NCI-H2196 treated with DMSO at 0.1 percent for 48 hours (cell line): ENCODE measurements around the gene TOR3A.
A peak's percentile ranks its signal among the peaks of the same experiment; 100 is the strongest.
"Not testable (repeated sequence)": the region's sequence is repeated elsewhere in the genome, so short reads cannot be mapped to it uniquely, and the experiment has no call there.

Experiments
- DNase-seq: peaks from one replicate; lab custom pipeline; 2025; ENCODE audit not compliant: unreplicated experiment; lab: John Stamatoyannopoulos, UW

The TOR3A gene

DNA sequence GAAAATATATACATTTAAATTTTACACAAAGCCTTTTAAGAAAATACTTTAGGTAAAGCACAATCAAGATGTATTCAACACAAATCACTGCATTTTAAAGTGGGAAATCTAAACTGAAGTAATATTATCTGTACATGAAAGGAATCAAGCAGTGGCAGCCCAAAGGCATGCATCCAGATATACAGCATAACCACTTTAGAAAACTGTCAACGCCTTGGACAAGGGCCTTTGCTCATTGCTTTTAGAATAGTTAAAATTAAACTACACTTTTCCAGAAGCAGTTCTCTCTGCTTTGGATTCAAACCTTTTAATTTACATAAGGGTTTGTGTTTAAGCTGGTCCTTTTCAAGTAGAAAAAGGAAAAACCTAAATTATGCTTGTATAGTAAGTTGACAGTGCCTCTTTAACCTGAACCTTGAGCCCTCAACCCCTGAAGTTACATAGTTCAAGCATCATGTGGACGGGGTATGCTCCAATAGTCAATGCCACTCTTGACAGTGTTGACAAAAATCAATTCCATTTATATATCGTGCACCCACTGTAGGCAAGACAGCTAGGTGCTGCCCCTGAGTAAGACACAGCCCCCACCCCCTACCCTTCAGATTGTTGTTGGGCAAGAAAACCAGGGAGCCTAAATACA lies 22.9 kb downstream of the TOR3A start:
- no peak for DNase-seq

DNA sequence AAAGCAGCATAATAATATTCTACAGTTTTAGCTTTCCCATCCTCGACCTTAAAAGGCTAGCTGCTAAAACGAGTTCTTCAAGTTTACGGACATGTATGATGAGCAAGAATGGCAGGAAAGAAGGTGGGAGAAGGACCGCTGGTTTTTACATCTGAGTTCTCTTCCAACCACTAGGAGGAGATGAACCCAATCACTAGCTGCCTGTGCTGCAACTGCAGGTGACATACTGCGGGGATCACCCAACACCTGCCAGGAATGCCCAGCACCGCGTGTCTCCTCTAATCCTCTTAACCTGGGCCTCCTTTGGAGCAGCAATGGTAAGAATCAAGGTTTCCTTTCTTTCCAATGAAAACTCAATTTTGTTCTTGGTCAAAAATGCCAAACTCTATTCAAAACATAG lies 23.5 kb downstream of the TOR3A start:
- DNase-seq, result no peak

DNA sequence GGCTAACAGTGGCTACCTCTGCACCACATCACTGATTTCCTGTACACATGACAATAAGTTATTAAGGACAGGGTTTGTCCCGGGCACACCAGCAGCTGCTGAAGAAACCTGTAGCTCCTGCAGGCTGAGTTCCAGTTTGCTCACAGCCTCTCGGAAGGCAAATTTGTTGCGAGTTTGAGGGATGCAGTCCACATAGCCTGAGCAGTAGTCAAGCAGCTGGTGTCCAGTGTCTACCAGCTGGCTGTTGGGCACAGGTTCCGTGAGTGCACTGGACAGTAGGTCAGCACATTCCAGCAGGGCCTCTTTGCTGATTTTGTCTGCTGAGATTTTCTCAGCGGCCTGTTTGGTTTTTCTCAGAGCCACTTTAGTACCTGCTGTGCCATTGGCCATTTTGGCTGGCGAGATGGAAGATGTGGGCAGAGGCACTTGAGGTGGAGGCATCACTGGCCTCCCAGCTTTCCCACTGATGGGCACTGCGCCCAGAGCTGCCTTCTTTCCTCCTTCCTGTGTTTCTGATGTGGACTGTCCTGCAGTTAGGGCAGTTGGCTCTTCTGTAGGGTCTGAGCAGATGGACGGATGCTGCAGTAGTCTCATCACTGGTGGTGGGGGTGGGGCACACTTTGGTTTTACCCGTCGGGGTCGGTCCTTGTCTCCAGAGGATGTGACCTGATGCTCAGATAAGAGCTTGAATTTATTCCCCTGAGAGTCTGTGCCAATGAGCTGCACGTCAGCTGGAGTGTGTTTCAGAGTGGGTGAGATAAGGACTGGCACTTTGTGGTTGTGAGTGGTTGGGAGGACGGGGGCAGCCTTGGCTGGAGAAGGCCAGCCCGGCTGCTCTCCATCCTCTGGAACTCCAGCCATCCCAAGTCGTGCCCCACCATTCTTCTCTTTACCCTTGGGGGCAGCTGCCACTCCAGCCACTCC lies 26.1 kb downstream of the TOR3A start:
- no peak for DNase-seq

DNA sequence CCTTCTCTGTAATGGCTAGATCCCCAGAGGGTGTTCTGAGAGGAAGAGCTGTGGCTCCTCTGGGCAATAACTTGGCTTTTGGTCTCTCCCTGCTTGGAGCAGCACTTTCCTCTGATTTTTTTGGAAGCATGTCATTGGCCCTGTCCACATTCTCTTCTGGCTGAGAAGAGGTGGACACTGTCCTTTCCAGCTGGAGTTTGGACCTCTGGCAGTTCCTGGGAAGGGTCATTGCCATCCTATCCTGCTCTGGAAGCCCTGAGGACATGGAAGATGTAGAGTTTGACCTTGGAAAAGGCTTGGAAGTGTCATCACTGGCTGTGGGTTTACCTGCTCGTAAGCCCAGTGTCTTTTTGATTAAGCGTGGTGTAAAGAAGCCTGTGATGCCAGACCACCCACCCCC lies 26.8 kb downstream of the TOR3A start:
- no peak for DNase-seq

DNA sequence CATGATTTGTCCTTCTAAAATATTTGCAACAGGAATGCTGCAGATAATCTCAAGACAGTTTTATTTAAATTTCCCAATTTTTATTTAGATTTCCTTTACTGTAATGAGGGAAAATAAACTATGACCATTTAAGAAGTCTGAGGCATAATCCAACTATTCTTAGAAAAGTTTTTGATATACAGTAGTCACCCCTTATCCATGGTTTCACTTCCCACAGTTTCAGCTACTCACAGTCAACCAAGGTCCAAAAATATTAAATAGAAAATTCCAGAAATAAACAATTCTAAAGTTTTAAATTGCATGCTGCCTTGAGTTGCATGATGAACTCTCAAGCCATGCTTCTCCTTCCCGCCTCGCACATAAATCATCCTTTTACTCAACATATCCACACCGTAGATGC lies 33.3 kb downstream of the TOR3A start:
- no peak for DNase-seq

DNA sequence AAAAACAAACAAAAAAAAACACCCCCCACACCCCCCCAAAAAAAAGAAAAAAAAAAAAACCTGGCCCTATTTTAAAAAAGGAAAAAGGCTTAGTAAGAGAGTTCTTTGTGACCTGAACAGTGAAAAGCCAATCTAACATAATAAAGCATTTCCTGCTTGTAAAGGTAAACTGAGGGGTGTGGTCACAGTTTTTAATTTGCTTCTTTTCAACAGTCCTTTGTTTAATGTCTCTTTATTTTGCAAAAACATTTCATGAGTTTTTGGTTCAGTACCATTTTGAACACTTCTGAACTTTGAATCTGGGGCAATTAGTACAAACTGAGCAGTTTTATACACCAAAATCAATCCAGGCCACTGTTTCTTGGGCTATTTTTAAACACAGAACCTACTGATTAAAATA lies 37.6 kb downstream of the TOR3A start:
- no peak for DNase-seq

DNA sequence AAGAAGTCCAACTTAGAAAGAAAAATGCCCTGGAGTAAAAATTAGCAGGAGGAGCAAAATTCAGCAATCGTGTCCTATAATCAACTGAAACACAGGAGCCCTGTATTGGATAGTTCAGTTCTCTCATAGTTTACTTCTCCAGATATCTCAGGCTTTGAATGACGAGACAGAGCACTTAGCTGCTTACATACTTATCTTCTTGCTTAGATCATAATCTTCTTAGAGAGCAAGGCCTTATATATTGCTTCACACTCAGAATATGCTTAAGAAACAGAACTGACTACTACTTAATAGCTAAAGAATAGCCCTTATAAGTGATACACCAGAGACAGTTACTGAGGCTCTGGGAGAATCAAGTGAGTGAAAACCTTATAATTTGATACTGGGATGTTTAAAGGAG lies 38.9 kb downstream of the TOR3A start:
- no peak for DNase-seq

DNA sequence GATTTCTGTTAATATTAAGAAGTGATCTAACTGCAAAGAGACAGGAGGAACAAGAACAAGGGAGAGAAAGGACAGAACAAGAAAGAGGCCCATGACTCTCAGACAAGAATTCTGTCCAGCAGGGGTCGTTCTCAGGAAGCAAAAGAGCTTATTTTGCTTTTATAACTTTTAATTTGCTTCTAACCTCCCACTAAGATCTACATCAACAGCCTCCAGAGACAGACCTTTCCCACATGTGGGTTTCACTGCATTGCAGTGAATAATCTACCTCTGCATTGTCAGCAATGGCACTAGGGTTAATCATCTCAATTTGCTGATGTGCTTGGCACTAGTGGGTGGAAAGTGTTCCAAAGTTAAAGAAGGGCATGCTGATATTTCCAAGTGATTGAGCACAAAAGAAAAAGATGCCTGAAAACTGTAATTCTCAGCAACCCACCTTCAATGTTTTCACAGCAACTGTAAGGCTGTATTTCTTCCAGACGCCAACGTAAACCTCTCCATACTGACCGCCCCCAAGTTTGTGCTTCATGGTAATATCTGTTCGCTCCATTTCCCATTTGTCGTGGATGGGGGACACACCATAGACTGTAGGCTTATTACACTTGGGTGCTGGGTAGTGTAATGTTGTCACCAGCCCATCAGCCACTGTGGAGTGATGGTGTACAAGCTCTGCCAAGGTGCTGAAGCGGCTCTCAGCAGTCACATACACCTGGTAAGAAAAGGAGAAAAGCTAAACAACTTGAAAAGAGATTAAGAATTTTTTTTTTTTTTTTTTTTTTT lies 39.5 kb downstream of the TOR3A start:
- DNase-seq, result no peak

DNA sequence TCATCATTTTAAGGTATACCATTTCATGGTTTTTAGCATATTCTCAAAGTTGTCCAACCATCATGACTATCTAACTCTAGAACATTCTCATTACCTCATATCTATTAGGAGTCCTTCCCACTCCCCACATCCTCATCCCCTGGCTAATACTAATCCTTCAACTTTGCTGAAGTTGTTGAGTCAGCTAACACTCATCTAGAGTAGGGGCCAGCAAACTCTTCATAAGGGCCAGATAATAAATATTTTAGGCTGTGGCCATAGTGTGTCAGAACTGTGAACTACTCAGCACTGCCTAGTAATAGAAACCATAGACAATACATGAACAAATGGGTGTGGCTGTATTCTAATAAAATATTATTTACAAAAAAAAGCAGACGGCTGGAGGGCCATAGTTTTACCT lies 43.0 kb downstream of the TOR3A start:
- no peak for DNase-seq

DNA sequence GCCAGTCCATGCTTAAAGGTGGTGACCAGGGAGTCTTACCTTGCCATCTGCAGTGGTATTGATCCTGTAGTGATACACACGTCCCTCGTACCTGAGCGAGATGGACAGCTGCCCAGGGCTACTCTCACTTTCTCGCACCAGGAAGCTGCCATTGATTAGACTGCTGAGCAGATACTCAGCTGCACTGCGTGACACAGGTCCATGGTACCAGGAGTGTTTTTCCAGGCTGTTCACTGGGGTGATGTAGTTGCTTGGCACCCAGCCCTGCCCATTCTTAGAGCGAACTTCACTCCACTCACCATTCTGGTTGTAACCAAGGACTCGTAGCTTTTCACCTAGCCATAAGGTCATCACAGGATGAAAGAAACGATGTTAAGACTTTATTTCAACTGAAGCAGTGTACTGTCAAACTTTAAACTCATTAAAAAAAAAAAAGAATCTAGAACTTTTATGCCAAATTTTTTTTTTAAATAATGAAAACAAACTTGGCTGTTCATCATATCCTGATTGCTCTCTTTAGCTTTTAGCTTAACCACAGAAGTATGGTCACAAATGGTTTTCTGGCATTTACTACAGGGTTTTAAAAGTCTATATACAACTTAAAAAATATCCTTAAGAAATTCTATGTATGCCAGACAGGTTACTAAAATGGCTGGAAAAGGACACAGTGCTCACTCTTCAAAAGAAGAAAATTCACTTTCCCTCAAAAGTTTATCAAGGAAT lies 44.6 kb downstream of the TOR3A start:
- DNase-seq, result no peak

DNA sequence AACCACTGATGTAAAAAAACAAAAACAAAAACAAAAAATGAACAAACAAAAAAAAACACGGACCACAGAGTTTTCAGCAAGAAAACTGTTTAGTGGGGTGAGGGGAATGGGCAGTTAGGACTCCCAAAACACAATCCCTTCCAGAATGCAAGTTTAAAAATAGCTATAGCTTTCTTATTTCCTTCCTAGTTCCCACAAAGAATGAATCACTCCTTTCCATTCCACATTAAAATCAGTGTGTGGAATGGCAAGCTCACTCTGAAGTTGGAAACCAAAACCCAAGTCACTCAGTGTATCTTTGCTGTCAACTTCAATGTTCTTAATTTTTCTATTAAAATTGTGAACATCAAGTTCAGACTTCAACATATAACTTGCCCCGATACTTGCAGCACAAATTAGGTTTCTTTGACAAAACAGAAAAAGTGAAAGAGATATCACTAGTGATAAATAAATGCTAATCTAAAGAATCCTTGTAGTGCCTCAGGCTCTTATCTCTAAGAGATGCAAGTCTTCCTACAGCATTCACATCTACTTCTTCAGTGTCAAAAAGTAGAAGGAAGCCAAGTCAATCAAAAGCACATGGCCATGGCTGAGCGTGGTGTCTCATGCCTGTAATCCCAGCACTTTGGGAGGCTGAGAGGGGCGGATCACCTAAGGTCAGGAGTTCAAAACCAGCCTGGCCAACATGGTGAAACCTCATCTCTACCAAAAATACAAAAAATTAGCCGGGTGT lies 45.5 kb downstream of the TOR3A start:
- no peak for DNase-seq

DNA sequence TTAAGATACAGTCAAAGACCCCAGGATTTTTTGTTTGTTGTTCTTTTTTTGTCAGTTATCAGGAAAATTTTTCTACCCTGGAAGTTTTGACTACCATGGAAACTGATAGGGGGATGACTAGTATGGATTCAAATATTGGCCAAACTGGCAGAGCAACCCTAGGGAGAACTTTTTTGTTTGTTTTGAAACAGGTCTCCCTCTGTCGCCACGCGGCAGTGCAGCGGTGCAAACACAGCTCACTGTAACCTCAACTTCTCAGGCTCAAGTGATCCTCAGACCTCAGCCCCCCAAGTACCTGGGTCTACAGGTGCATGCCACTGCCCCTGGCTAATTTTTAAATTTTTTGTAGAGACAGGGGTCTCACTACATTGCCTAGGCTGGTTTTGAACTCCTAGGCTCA lies 46.6 kb downstream of the TOR3A start:
- DNase-seq, result no peak

DNA sequence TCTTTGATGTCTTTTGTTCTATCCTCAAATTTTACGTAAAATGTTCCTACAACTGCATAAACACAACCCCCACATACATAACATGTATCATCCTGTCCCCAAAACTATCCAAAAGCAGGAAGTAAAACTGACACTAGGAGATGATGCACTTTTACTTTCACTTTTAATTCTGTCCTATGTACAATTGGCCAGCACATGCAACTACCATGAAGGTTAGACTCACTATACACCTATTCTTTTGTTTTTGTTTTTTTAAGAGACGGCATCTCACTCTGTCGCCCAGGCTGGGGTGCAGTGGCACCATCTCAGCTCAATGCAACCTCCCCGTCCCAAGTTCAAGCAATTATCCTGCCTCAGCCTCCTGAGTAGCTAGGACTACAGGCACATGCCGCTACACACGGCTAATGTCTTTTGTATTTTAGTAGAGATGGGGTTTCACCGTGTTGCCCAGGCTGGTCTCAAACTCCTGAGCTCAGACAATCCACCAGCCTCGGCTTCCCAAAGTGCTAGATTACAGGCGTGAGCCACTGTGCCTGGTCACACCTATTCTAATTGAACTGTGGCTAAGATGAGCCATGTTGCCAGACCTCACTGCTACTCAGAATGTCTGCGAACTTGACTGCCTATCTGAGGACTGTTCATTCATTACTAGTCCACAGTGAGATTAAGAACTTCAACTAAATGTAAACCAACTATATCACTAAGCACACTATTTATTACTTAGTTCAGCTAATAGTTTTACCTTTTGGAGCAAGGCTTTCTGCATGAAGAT lies 48.0 kb downstream of the TOR3A start:
- DNase-seq, result peak; percentile 21

DNA sequence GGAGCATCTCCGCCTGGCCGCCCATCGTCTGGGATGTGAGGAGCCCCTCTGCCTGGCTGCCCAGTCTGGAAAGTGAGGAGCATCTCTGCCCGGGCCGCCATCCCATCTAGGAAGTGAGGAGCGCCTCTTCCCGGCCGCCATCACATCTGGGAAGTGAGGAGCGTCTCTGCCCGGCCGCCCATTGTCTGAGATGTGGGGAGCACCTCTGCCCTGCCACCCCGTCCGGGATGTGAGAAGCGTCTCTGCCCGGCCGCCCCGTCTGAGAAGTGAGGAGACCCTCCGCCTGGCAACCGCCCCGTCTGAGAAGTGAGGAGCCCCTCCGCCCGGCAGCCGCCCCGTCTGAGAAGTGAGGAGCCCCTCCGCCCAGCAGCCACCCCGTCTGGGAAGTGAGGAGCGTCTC lies 53.3 kb downstream of the TOR3A start:
- not testable (repeated sequence) for DNase-seq

DNA sequence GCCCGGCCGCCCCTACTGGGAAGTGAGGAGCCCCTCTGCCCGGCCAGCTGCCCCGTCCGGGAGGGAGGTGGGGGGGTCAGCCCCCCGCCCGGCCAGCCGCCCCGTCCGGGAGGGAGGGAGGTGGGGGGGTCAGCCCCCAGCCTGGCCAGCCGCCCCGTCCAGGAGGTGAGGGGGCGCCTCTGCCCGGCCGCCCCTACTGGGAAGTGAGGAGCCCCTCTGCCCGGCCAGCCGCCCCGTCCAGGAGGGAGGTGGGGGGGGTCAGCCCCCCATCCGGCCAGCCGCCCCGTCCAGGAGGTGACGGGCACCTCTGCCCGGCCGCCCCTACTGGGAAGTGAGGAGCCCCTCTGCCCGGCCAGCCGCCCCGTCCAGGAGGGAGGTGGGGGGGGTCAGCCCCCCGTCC lies 53.8 kb downstream of the TOR3A start:
- not testable (repeated sequence) for DNase-seq

DNA sequence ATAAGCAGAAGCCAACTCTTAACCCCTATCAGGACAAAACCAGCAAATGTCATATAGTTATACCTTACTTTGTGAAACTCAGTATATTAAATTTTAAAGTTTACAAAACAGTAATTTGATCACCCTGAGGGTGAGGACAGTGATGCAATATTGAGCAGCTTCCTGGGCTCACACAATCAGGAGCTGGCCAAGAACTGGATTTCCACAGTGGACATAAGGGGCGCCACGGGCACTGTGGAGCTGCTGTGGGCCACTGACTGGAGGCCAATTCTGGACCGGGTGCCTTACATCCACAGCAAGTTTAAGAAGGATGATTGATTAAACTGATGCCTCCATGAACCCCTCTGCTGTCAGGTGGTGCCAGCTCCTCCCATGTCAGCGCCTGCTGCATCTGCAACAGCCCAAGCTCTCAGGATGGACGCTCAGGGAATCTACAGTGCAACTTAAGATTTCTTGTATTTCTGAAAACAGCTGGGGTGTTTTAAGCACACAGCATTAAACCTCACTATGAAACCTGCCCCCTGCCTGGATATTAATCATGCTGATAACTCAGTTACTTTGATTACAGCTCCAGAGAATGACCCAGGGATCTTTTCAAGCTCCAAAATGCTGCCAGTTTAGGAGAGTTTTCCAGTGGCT lies 55.9 kb downstream of the TOR3A start:
- no peak for DNase-seq

DNA sequence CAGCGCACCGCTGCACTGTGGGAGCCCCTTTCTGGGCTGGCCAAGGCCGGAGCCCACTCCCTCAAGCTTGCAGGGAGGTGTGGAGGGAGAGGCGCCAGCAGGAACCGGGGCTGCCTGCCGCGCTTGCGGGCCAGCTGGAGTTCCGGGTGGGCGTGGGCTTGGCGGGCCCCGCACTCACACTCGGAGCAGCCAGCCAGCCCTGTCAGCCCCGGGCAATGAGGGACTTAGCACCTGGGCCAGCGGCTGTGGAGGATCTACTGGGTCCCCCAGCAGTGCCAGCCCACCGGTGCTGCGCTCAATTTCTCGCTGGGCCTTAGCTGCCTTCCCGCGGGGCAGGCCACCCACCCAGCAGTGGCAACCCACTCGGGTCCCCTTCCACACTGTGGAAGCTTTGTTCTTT lies 56.9 kb downstream of the TOR3A start:
- DNase-seq, result not testable (repeated sequence)

DNA sequence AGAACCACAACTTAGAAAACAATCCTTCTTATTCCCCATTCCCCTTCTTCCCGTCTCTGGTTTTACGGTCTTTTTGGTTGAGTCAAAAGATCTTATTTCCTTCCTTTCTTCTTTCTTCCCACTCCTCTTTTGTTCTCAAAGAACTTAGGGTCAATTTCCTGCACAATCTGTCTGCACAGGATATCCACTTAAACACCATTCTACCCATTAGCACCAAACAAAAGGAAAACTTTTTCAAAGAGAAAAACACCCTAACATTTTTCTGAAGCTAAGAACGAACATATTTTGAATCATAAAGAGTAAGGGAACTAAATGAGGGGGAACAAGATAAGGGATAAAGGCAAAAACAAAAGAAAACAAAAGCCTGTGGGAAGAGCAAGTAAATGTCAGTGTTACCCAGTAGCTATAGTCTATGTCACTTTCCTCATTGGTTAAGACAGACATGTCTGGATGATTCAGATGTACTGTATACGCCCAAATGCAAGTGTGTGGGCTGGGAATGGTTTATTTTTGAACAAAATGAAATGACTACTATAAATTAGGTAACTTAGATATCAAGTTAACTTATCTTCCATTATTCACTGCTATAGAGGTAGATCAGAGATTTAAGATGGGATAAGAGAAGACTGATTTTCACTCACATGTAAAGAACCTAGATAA lies 59.9 kb downstream of the TOR3A start:
- DNase-seq, result no peak

DNA sequence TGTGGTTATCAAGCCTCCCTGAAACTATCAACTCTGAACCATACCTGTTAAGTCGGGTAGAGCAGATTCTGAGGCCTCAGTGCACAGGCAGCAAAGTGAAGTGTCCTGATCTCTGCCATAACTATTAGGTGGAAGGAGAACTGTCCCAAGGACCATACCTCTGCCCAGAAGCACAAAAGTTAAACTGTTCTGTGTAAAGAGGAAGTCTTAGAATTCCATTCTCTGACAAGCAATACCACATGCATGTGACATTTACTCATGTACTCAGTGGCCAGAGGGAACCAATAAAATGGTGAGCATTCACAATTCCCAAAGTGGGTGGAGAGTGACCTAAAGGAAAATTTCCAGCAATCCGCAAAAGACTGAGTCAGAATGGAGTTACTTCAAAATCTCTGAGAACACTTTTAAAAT lies 61.0 kb downstream of the TOR3A start:
- no peak for DNase-seq
